WTC11 (cell line): ENCODE data around the gene SLC66A2. TPM values are rescaled to one million over a fixed set of nuclear protein-coding genes. Genes with fewer than 3 reads are reported as not detected.

Experiments used
- ATAC-seq: fragments of 200-7000 bp; cut with Tn5 transposase; 2 replicates; pipeline ENCODE4 v1.10.0; 2021; ENCODE audit warnings: mild to moderate bottlenecking, moderate library complexity
- CTCF ChIA-PET: fragments of 300-600 bp; sonication (Branson Sonifier 250); formaldehyde crosslinking; loops from one replicate; lab custom pipeline; 2021; ENCODE audit warnings: antibody characterized with exemption; lab: Charles Lee
- POLR2A ChIA-PET: fragments of 350-600 bp; sonication (Branson Sonifier 250); formaldehyde crosslinking; loops from one replicate; lab custom pipeline; 2021; ENCODE audit warnings: antibody characterized with exemption; lab: Charles Lee
- DNase-seq: peaks from one replicate; pipeline ENCODE4 v3.0.0; 2021; ENCODE audit warnings: low spot score
- H3K27ac Mint-ChIP-seq: 2 replicates; pipeline ENCODE4 v1.8.0; 2021; ENCODE audit warnings: mixed read lengths
- H3K27me3 Mint-ChIP-seq: 2 replicates; pipeline ENCODE4 v1.8.0; 2021; ENCODE audit warnings: low read depth, mild to moderate bottlenecking, moderate library complexity, mixed read lengths
- H3K36me3 Mint-ChIP-seq: 2 replicates; pipeline ENCODE4 v1.8.0; 2021; ENCODE audit warnings: mixed read lengths
- H3K4me1 Mint-ChIP-seq: 2 replicates; pipeline ENCODE4 v1.8.0; 2022; ENCODE audit warnings: mixed read lengths
- H3K4me3 Mint-ChIP-seq: 2 replicates; pipeline ENCODE4 v1.8.0; 2021; ENCODE audit warnings: mild to moderate bottlenecking, moderate library complexity, mixed read lengths
- H3K9me3 Mint-ChIP-seq: 2 replicates; pipeline ENCODE4 v1.8.0; 2021; ENCODE audit warnings: mixed read lengths
- CREM ChIP-seq: sonication (generic); formaldehyde crosslinking; IDR thresholded peaks from 2 replicates; pipeline ENCODE4 v1.8.1; 2022; ENCODE audit warnings: mild to moderate bottlenecking, missing genetic modification reagents, moderate library complexity
- JAZF1 ChIP-seq: fragments of 250-450 bp; sonication (Bioruptor Pico); IDR thresholded peaks from 2 replicates; pipeline ENCODE4 v1.9.0; 2021; ENCODE audit warnings: moderate library complexity, mild to moderate bottlenecking, inconsistent platforms
- JUN ChIP-seq: sonication (generic); formaldehyde crosslinking; IDR thresholded peaks from 2 replicates; pipeline ENCODE4 v1.8.0; 2023; ENCODE audit warnings: mild to moderate bottlenecking, missing genetic modification reagents
- MXD4 ChIP-seq: fragments of 250-450 bp; sonication (Bioruptor Pico); IDR thresholded peaks from 2 replicates; pipeline ENCODE4 v1.8.0; 2021; ENCODE audit warnings: mild to moderate bottlenecking, moderate library complexity, borderline replicate concordance
- PRRX2 ChIP-seq: fragments of 250-450 bp; sonication (Bioruptor Pico); IDR thresholded peaks from 2 replicates; pipeline ENCODE4 v1.8.0; 2021; ENCODE audit warnings: mild to moderate bottlenecking
- SP1 ChIP-seq: sonication (generic); formaldehyde crosslinking; conservative IDR thresholded peaks from 2 replicates; pipeline ENCODE4 v1.8.1; 2022; ENCODE audit warnings: missing genetic modification reagents
- TCF7 ChIP-seq: sonication (generic); formaldehyde crosslinking; IDR thresholded peaks from 2 replicates; pipeline ENCODE4 v1.8.0; 2022; ENCODE audit warnings: mild to moderate bottlenecking, low read depth, missing genetic modification reagents, moderate library complexity
- ZNF121 ChIP-seq: sonication (generic); formaldehyde crosslinking; IDR thresholded peaks from 2 replicates; pipeline ENCODE4 v1.8.0; 2023; ENCODE audit warnings: missing genetic modification reagents
- ZNF219 ChIP-seq: sonication (generic); formaldehyde crosslinking; IDR thresholded peaks from 2 replicates; pipeline ENCODE4 v1.8.0; 2023; ENCODE audit warnings: missing genetic modification reagents, mild to moderate bottlenecking, borderline replicate concordance
- ZNF232 ChIP-seq: sonication (generic); formaldehyde crosslinking; IDR thresholded peaks from 2 replicates; pipeline ENCODE4 v1.8.0; 2022; ENCODE audit warnings: mild to moderate bottlenecking, missing genetic modification reagents
- ZNF317 ChIP-seq: sonication (generic); formaldehyde crosslinking; IDR thresholded peaks from 2 replicates; pipeline ENCODE4 v1.8.1; 2023; ENCODE audit warnings: low read depth, mild to moderate bottlenecking, moderate library complexity, missing genetic modification reagents, borderline replicate concordance
- total RNA-seq: library from RNA; stranded (reverse); gene quantifications from 3 replicates; pipeline ENCODE4 v1.2.3, GENCODE V29; 2021
- TF ChIP-seq, protein P1 (sequence below): fragments of 250-450 bp; sonication (Bioruptor Pico); IDR thresholded peaks from 2 replicates; pipeline ENCODE4 v1.8.0; 2021; ENCODE audit warnings: mild to moderate bottlenecking
- TF ChIP-seq, protein P2 (sequence below): sonication (generic); formaldehyde crosslinking; IDR thresholded peaks from 2 replicates; pipeline ENCODE4 v1.8.1; 2022; ENCODE audit warnings: mild to moderate bottlenecking, moderate library complexity, missing genetic modification reagents
- TF ChIP-seq, protein P3 (sequence below): fragments of 250-450 bp; sonication (Bioruptor Pico); IDR thresholded peaks from 2 replicates; pipeline ENCODE4 v1.9.0; 2021; ENCODE audit warnings: moderate library complexity, mild to moderate bottlenecking, inconsistent platforms, borderline replicate concordance
- TF ChIP-seq, protein P4 (sequence below): sonication (generic); formaldehyde crosslinking; IDR thresholded peaks from 2 replicates; pipeline ENCODE4 v1.8.0; 2022; ENCODE audit warnings: mild to moderate bottlenecking, missing genetic modification reagents
- TF ChIP-seq, protein P5 (sequence below): sonication (generic); formaldehyde crosslinking; IDR thresholded peaks from 2 replicates; pipeline ENCODE4 v1.8.1; 2023; ENCODE audit warnings: mild to moderate bottlenecking, missing genetic modification reagents, moderate library complexity
- TF ChIP-seq, protein P6 (sequence below): fragments of 200-600 bp; IDR thresholded peaks from 2 replicates; pipeline ENCODE4 v1.8.0; 2022; ENCODE audit warnings: antibody characterized with exemption
- TF ChIP-seq, protein P7 (sequence below): sonication (generic); formaldehyde crosslinking; IDR thresholded peaks from 2 replicates; pipeline ENCODE4 v1.8.0; 2022; ENCODE audit warnings: missing genetic modification reagents
- TF ChIP-seq, protein P8 (sequence below): fragments of 250-450 bp; sonication (Bioruptor Pico); IDR thresholded peaks from 2 replicates; pipeline ENCODE4 v2.1.2; 2022; ENCODE audit warnings: mild to moderate bottlenecking, moderate library complexity

The SLC66A2 gene
- total RNA-seq, 1 experiment from 2014 or later, result 20.9 TPM

DNA sequence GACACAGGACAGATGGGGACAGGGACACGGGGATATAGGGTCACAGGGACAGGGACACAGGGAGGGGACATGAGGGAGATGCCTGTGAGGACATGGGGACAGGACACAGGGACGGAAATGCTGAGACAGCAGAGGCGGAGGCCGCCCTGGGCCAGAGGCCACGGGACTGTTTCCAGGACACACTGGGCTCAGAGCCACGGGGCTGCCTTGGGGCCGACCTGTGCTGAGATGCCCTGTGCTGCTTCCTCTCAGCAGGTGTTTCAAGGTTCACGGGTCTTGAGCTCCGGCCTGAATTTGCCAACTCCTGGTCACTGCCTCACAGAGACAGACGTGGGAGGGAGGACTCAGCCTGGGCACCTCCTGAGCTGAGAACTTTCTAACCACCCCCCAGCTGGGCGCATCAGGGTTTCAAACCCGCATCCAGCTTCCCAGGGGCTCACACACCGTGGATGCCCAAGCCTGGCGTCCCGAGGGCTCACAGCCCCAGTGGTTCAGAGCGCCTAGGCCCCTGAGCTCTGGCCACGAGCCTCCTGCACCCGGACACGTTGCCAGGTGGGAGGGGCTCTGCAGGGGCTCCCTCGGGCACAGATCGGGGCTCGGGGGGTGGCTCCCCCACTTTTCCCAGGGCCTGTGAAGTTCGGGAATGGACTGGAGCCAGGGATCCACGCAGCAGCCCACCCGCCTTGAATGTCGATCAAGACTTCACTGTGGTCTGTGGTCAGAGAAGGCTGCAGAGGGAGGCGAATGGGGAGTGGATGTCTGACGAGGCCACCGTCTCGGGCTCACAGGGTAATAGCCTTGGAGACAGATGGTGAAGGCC lies 64.1 kb downstream of the SLC66A2 start (continued):
- TF ChIP-seq JAZF1 (CRISPR knock-in tag) (no peak), ZNF121 (CRISPR knock-in tag) (no peak), PRRX2 (CRISPR knock-in tag) (no peak), ZNF219 (CRISPR knock-in tag) (no peak)
- TF ChIP-seq, protein P1, sequence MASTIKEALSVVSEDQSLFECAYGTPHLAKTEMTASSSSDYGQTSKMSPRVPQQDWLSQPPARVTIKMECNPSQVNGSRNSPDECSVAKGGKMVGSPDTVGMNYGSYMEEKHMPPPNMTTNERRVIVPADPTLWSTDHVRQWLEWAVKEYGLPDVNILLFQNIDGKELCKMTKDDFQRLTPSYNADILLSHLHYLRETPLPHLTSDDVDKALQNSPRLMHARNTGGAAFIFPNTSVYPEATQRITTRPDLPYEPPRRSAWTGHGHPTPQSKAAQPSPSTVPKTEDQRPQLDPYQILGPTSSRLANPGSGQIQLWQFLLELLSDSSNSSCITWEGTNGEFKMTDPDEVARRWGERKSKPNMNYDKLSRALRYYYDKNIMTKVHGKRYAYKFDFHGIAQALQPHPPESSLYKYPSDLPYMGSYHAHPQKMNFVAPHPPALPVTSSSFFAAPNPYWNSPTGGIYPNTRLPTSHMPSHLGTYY (CRISPR knock-in tag), result no peak
- TF ChIP-seq, protein P2, sequence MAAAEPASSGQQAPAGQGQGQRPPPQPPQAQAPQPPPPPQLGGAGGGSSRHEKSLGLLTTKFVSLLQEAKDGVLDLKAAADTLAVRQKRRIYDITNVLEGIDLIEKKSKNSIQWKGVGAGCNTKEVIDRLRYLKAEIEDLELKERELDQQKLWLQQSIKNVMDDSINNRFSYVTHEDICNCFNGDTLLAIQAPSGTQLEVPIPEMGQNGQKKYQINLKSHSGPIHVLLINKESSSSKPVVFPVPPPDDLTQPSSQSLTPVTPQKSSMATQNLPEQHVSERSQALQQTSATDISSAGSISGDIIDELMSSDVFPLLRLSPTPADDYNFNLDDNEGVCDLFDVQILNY (CRISPR knock-in tag), result no peak
- TF ChIP-seq, protein P3, sequence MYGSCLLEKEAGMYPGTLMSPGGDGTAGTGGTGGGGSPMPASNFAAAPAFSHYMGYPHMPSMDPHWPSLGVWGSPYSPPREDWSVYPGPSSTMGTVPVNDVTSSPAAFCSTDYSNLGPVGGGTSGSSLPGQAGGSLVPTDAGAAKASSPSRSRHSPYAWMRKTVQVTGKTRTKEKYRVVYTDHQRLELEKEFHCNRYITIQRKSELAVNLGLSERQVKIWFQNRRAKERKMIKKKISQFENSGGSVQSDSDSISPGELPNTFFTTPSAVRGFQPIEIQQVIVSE (CRISPR knock-in tag), result no peak

DNA sequence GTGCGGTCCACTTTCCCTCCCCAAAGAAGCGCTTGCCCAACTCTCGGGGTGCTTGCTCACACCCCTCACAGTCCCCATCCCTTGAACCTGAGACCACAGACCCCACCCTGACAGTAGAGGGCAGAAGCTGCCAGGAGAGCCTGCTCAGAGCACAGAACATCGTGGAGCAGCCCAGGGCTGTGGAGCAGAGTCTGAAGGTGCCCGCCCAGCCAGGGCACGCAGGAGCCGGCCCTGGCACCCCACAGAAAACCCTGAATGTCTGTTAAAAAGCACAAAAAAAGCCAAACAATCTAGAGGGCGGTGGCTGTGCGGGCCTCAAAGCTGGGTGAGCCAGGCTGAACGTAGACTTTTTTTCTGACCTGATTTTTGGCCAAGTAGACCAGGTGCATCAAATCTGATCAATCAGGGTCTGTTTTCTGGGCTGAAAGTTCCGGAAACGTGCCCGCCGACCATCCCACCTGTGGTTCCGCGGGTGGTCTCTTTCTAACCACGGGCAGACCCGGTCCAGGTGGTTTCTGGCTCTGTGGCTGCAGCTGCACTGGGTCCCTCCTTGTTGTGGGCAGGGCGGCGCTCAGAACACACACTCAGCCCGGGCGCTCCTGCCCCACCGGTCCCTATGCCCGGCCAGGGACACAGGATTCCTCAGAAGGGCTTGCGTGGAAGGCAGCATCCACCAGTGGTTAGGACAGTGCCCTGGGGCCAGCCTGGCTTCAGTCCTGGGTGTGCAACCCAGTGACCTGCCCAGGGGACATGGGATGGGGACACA lies 66.3 kb downstream of the SLC66A2 start:
- peaks cover 7% of the 10 kb centered on the region; the same call in 1 of the 2 replicates for H3K27me3 Mint-ChIP-seq
- ChIA-PET POLR2A (no interaction called here), CTCF (no interaction called here)
- no peak overlapping the region for H3K4me3 Mint-ChIP-seq
- H3K9me3 Mint-ChIP-seq, result peaks cover 17% of the 10 kb centered on the region
- H3K4me1 Mint-ChIP-seq, result no peaks in the 10 kb centered on the region
- H3K27ac Mint-ChIP-seq, result no peak overlapping the region
- H3K36me3 Mint-ChIP-seq, result peaks cover 11% of the 10 kb centered on the region
- ATAC-seq (peak; percentile 46; the same call in 1 of the 2 replicates), DNase-seq (no peak)
- TF ChIP-seq ZNF232 (CRISPR knock-in tag) (no peak), TCF7 (CRISPR knock-in tag) (no peak), JUN (CRISPR knock-in tag) (no peak), SP1 (CRISPR knock-in tag) (no peak), ZNF317 (CRISPR knock-in tag) (no peak), MXD4 (CRISPR knock-in tag) (no peak), CREM (CRISPR knock-in tag) (no peak), ZNF219 (CRISPR knock-in tag) (no peak)
- TF ChIP-seq, protein P4, sequence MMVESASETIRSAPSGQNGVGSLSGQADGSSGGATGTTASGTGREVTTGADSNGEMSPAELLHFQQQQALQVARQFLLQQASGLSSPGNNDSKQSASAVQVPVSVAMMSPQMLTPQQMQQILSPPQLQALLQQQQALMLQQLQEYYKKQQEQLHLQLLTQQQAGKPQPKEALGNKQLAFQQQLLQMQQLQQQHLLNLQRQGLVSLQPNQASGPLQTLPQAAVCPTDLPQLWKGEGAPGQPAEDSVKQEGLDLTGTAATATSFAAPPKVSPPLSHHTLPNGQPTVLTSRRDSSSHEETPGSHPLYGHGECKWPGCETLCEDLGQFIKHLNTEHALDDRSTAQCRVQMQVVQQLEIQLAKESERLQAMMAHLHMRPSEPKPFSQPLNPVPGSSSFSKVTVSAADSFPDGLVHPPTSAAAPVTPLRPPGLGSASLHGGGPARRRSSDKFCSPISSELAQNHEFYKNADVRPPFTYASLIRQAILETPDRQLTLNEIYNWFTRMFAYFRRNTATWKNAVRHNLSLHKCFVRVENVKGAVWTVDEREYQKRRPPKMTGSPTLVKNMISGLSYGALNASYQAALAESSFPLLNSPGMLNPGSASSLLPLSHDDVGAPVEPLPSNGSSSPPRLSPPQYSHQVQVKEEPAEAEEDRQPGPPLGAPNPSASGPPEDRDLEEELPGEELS, result no peak
- TF ChIP-seq, protein P5, sequence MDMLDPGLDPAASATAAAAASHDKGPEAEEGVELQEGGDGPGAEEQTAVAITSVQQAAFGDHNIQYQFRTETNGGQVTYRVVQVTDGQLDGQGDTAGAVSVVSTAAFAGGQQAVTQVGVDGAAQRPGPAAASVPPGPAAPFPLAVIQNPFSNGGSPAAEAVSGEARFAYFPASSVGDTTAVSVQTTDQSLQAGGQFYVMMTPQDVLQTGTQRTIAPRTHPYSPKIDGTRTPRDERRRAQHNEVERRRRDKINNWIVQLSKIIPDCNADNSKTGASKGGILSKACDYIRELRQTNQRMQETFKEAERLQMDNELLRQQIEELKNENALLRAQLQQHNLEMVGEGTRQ, result no peak
- TF ChIP-seq, protein P6, sequence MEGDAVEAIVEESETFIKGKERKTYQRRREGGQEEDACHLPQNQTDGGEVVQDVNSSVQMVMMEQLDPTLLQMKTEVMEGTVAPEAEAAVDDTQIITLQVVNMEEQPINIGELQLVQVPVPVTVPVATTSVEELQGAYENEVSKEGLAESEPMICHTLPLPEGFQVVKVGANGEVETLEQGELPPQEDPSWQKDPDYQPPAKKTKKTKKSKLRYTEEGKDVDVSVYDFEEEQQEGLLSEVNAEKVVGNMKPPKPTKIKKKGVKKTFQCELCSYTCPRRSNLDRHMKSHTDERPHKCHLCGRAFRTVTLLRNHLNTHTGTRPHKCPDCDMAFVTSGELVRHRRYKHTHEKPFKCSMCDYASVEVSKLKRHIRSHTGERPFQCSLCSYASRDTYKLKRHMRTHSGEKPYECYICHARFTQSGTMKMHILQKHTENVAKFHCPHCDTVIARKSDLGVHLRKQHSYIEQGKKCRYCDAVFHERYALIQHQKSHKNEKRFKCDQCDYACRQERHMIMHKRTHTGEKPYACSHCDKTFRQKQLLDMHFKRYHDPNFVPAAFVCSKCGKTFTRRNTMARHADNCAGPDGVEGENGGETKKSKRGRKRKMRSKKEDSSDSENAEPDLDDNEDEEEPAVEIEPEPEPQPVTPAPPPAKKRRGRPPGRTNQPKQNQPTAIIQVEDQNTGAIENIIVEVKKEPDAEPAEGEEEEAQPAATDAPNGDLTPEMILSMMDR, result no peak
- TF ChIP-seq, protein P7, sequence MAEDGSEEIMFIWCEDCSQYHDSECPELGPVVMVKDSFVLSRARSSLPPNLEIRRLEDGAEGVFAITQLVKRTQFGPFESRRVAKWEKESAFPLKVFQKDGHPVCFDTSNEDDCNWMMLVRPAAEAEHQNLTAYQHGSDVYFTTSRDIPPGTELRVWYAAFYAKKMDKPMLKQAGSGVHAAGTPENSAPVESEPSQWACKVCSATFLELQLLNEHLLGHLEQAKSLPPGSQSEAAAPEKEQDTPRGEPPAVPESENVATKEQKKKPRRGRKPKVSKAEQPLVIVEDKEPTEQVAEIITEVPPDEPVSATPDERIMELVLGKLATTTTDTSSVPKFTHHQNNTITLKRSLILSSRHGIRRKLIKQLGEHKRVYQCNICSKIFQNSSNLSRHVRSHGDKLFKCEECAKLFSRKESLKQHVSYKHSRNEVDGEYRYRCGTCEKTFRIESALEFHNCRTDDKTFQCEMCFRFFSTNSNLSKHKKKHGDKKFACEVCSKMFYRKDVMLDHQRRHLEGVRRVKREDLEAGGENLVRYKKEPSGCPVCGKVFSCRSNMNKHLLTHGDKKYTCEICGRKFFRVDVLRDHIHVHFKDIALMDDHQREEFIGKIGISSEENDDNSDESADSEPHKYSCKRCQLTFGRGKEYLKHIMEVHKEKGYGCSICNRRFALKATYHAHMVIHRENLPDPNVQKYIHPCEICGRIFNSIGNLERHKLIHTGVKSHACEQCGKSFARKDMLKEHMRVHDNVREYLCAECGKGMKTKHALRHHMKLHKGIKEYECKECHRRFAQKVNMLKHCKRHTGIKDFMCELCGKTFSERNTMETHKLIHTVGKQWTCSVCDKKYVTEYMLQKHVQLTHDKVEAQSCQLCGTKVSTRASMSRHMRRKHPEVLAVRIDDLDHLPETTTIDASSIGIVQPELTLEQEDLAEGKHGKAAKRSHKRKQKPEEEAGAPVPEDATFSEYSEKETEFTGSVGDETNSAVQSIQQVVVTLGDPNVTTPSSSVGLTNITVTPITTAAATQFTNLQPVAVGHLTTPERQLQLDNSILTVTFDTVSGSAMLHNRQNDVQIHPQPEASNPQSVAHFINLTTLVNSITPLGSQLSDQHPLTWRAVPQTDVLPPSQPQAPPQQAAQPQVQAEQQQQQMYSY, result no peak
- TF ChIP-seq, protein P1 (CRISPR knock-in tag), result no peak
- TF ChIP-seq, protein P8, sequence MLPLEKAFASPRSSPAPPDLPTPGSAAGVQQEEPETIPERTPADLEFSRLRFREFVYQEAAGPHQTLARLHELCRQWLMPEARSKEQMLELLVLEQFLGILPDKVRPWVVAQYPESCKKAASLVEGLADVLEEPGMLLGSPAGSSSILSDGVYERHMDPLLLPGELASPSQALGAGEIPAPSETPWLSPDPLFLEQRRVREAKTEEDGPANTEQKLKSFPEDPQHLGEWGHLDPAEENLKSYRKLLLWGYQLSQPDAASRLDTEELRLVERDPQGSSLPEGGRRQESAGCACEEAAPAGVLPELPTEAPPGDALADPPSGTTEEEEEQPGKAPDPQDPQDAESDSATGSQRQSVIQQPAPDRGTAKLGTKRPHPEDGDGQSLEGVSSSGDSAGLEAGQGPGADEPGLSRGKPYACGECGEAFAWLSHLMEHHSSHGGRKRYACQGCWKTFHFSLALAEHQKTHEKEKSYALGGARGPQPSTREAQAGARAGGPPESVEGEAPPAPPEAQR (CRISPR knock-in tag), result no peak
